DOHH2 (cell line): ENCODE data around the gene NCKIPSD.

Experiments used
- H3F3A ChIP-seq: fragments of 200-600 bp; sonication (generic), shearing (Covaris generic); 2 replicates; pipeline ENCODE4 v1.6.0; 2016; ENCODE audit warnings: antibody characterized with exemption, mild to moderate bottlenecking; ENCODE audit not compliant: control insufficient read depth, insufficient read depth
- H3K27ac ChIP-seq: fragments of 200-600 bp; sonication (generic); 2 replicates; pipeline ENCODE4 v1.5.1; 2014; ENCODE audit warnings: low read depth, mild to moderate bottlenecking, low read length, moderate library complexity
- H3K27me3 ChIP-seq: fragments of 200-600 bp; sonication (generic); 2 replicates; pipeline ENCODE4 v1.6.1; 2014; ENCODE audit warnings: mild to moderate bottlenecking, low read length, mixed read lengths; ENCODE audit not compliant: control insufficient read depth
- H3K36me3 ChIP-seq: fragments of 200-600 bp; sonication (generic); 2 replicates; pipeline ENCODE4 v1.6.1; 2014; ENCODE audit warnings: mild to moderate bottlenecking, low read length, moderate library complexity, mixed read lengths; ENCODE audit not compliant: control insufficient read depth
- H3K4me1 ChIP-seq: fragments of 200-600 bp; sonication (generic); 2 replicates; pipeline ENCODE4 v1.6.1; 2014; ENCODE audit warnings: mild to moderate bottlenecking, low read length, mixed read lengths; ENCODE audit not compliant: control insufficient read depth
- H3K4me2 ChIP-seq: fragments of 200-600 bp; sonication (generic); 2 replicates; pipeline ENCODE4 v1.6.0; 2014; ENCODE audit warnings: mild to moderate bottlenecking, low read length, moderate library complexity
- H3K4me3 ChIP-seq: fragments of 200-600 bp; sonication (generic); 2 replicates; pipeline ENCODE4 v1.5.1; 2014; ENCODE audit warnings: mild to moderate bottlenecking, low read length, mixed read lengths
- H3K79me2 ChIP-seq: fragments of 200-600 bp; sonication (generic); 2 replicates; pipeline ENCODE4 v1.6.1; 2014; ENCODE audit warnings: mild to moderate bottlenecking, low read length, mixed read lengths; ENCODE audit not compliant: control insufficient read depth
- H3K9me2 ChIP-seq: fragments of 200-600 bp; sonication (generic); replicated peaks from 2 replicates; pipeline ENCODE4 v1.6.1; 2014; ENCODE audit warnings: mild to moderate bottlenecking, low read length, mixed read lengths; ENCODE audit not compliant: control insufficient read depth
- H3K9me3 ChIP-seq: fragments of 200-600 bp; sonication (generic); 2 replicates; pipeline ENCODE4 v1.6.1; 2014; ENCODE audit warnings: antibody characterized with exemption, low read length, mixed read lengths; ENCODE audit not compliant: control insufficient read depth, insufficient read depth
- H4K20me1 ChIP-seq: fragments of 200-600 bp; sonication (generic); 2 replicates; pipeline ENCODE4 v1.6.0; 2014; ENCODE audit warnings: low read depth, mild to moderate bottlenecking, antibody characterized with exemption, low read length, moderate library complexity; ENCODE audit not compliant: control insufficient read depth, insufficient read depth
- CTCF ChIP-seq: fragments of 200-600 bp; sonication (generic); IDR thresholded peaks from one replicate; pipeline ENCODE4 v1.5.1; 2014; ENCODE audit warnings: antibody characterized with exemption, mild to moderate bottlenecking, low read depth, low read length; ENCODE audit not compliant: poor library complexity, severe bottlenecking
- EZH2phosphoT487 ChIP-seq: fragments of 200-600 bp; sonication (generic); IDR thresholded peaks from 2 replicates; pipeline ENCODE4 v1.6.1; 2017; ENCODE audit warnings: borderline replicate concordance, mild to moderate bottlenecking, antibody characterized with exemption, low read length, moderate library complexity, mixed read lengths

Gene NCKIPSD

GRCh38 chr3:48694610-48695392 lies 9.1 kb upstream of the NCKIPSD start:
- no peaks in the 10 kb centered on the region for H3K4me1 ChIP-seq
- peaks cover 7% of the 10 kb centered on the region; the same call in 1 of the 2 replicates for H4K20me1 ChIP-seq
- no peaks in the 10 kb centered on the region for H3K9me3 ChIP-seq
- no peaks in the 10 kb centered on the region for H3K9me2 ChIP-seq
- no peaks in the 10 kb centered on the region for H3K27me3 ChIP-seq
- peaks cover 48% of the 10 kb centered on the region for H3K79me2 ChIP-seq
- H3K36me3 ChIP-seq = peaks cover 73% of the 10 kb centered on the region
- no peak overlapping the region for H3K27ac ChIP-seq
- H3K4me2 ChIP-seq = no peak overlapping the region
- TF ChIP-seq EZH2phosphoT487 (no peak), CTCF (no peak)
- H3K4me3 ChIP-seq = no peak overlapping the region
- H3F3A ChIP-seq = peaks cover 2% of the 10 kb centered on the region; the same call in 1 of the 2 replicates

GRCh38 chr3:48693826-48694225 lies 8.1 kb upstream of the NCKIPSD start:
- H3K9me2 ChIP-seq = no peaks in the 10 kb centered on the region
- H4K20me1 ChIP-seq = peaks cover 7% of the 10 kb centered on the region; the same call in 1 of the 2 replicates
- no peaks in the 10 kb centered on the region for H3K27me3 ChIP-seq
- H3K9me3 ChIP-seq = no peaks in the 10 kb centered on the region
- H3K36me3 ChIP-seq = peaks cover 75% of the 10 kb centered on the region
- H3K4me3 ChIP-seq = no peak overlapping the region
- no peak for TF ChIP-seq EZH2phosphoT487
- TF ChIP-seq CTCF = no peak
- H3K27ac ChIP-seq = no peak overlapping the region
- no peak overlapping the region for H3K4me2 ChIP-seq
- H3F3A ChIP-seq = peaks cover 2% of the 10 kb centered on the region; the same call in 1 of the 2 replicates
- H3K4me1 ChIP-seq = no peaks in the 10 kb centered on the region
- peaks cover 38% of the 10 kb centered on the region for H3K79me2 ChIP-seq

GRCh38 chr3:48692551-48692950 lies 6.8 kb upstream of the NCKIPSD start:
- Histone ChIP-seq H4K20me1 (peaks cover 7% of the 10 kb centered on the region; the same call in 1 of the 2 replicates), H3K9me2 (no peaks in the 10 kb centered on the region), H3K36me3 (peaks cover 78% of the 10 kb centered on the region), H3F3A (peaks cover 4% of the 10 kb centered on the region; the same call in 1 of the 2 replicates), H3K9me3 (no peaks in the 10 kb centered on the region), H3K4me1 (peaks cover 8% of the 10 kb centered on the region), H3K27me3 (no peaks in the 10 kb centered on the region), H3K4me3 (no peak overlapping the region), H3K27ac (no peak overlapping the region), H3K79me2 (peaks cover 25% of the 10 kb centered on the region), H3K4me2 (no peak overlapping the region)
- TF ChIP-seq EZH2phosphoT487 (no peak), CTCF (no peak)
